NB4 (cell line): ENCODE results near the gene SOX1.

ENCODE experiments used
- DNase-seq: peaks from one replicate; pipeline ENCODE4 v3.0.0; 2010; ENCODE audit warnings: low read depth
- H3K4me3 ChIP-seq: one replicate; pipeline ENCODE4 v1.5.1; 2011; ENCODE audit warnings: mild to moderate bottlenecking, low read depth, low read length, moderate library complexity
- CTCF ChIP-seq: IDR thresholded peaks from one replicate; pipeline ENCODE4 v1.5.1; 2012; ENCODE audit warnings: low read depth, low read length
- MAX ChIP-seq: IDR thresholded peaks from 2 replicates; pipeline ENCODE4 v1.6.1; 2011; ENCODE audit warnings: low read depth, low read length
- MYC ChIP-seq: IDR thresholded peaks from 2 replicates; pipeline ENCODE4 v1.6.1; 2011; ENCODE audit warnings: low read depth, low read length
- POLR2A ChIP-seq: IDR thresholded peaks from 2 replicates; pipeline ENCODE4 v1.6.1; 2011; ENCODE audit warnings: mild to moderate bottlenecking; ENCODE audit not compliant: insufficient read length; ENCODE audit errors: extremely low read depth

SOX1 gene

GRCh38 chr13:112064222-112064621 lies 2.7 kb upstream of the SOX1 start:
- no peak overlapping the region for H3K4me3 ChIP-seq
- no peak for DNase-seq
- TF ChIP-seq MAX (no peak), CTCF (no peak), MYC (no peak), POLR2A (no peak)

- DNase-seq = no peak
- no peak overlapping the region for H3K4me3 ChIP-seq
- TF ChIP-seq CTCF = no peak
- no peak for TF ChIP-seq MYC
- no peak for TF ChIP-seq MAX
- no peak for TF ChIP-seq POLR2A
Observed at GRCh38 chr13:112065521-112065866, 1.5 kb upstream of the SOX1 start.

GRCh38 chr13:112065867-112066623 lies 904 bp upstream of the SOX1 start:
- H3K4me3 ChIP-seq = no peak overlapping the region
- TF ChIP-seq CTCF (no peak), MYC (no peak), MAX (no peak), POLR2A (no peak)
- no peak for DNase-seq

GRCh38 chr13:112066624-112067004 lies 335 bp upstream of the SOX1 start:
- no peak for DNase-seq
- H3K4me3 ChIP-seq = no peak overlapping the region
- TF ChIP-seq POLR2A (no peak), MYC (no peak), CTCF (no peak), MAX (no peak)

- H3K4me3 ChIP-seq = no peak overlapping the region
- TF ChIP-seq MYC = no peak
- no peak for TF ChIP-seq POLR2A
- no peak for TF ChIP-seq MAX
- no peak for TF ChIP-seq CTCF
- DNase-seq = no peak
Observed at GRCh38 chr13:112067871-112068539, 1.1 kb downstream of the SOX1 start.
